Neural cell (in vitro differentiated cells): ENCODE measurements around the gene GAS7. TPM values are rescaled to one million over a fixed set of nuclear protein-coding genes. Genes with fewer than 3 reads are reported as not detected.

Experiments used
- H2AFZ ChIP-seq: fragments of 200-600, 300-800 bp; sonication (generic), shearing (Covaris generic); 2 replicates; pipeline ENCODE4 v1.6.0; 2014; ENCODE audit warnings: low read depth, mild to moderate bottlenecking, antibody characterized with exemption, low read length, moderate library complexity
- H3F3A ChIP-seq: fragments of 200-600 bp; shearing (Covaris generic); 2 replicates; pipeline ENCODE4 v1.6.1; 2016; ENCODE audit warnings: mild to moderate bottlenecking, moderate library complexity, mixed read lengths, antibody characterized with exemption, low read length; ENCODE audit not compliant: insufficient read depth, poor library complexity, severe bottlenecking
- H3K27ac ChIP-seq: fragments of 200-600, 300-800 bp; sonication (generic), shearing (Covaris generic); 2 replicates; pipeline ENCODE4 v1.5.1; 2014; ENCODE audit warnings: mild to moderate bottlenecking, low read length, moderate library complexity
- H3K27me3 ChIP-seq: fragments of 300-800, 200-600 bp; sonication (generic), shearing (Covaris generic); 2 replicates; pipeline ENCODE4 v1.6.0; 2014; ENCODE audit warnings: mild to moderate bottlenecking, low read depth, low read length, moderate library complexity; ENCODE audit not compliant: insufficient read depth
- H3K36me3 ChIP-seq: fragments of 300-800, 200-600 bp; sonication (generic), shearing (Covaris generic); 2 replicates; pipeline ENCODE4 v1.5.1; 2014; ENCODE audit warnings: mild to moderate bottlenecking, antibody characterized with exemption, low read length, moderate library complexity; ENCODE audit not compliant: insufficient read depth
- H3K4me2 ChIP-seq: fragments of 300-800, 200-600 bp; sonication (generic), shearing (Covaris generic); 2 replicates; pipeline ENCODE4 v1.6.0; 2014; ENCODE audit warnings: mild to moderate bottlenecking, low read length
- H3K4me3 ChIP-seq: fragments of 300-800, 200-600 bp; sonication (generic), shearing (Covaris generic); 2 replicates; pipeline ENCODE4 v1.5.1; 2014; ENCODE audit warnings: mild to moderate bottlenecking, low read length, moderate library complexity
- H3K79me2 ChIP-seq: fragments of 200-600 bp; shearing (Covaris generic); replicated peaks from 2 replicates; pipeline ENCODE4 v1.6.0; 2014; ENCODE audit warnings: mild to moderate bottlenecking, low read length, moderate library complexity; ENCODE audit not compliant: insufficient read depth
- H3K9ac ChIP-seq: fragments of 300-800, 200-600 bp; sonication (generic), shearing (Covaris generic); 2 replicates; pipeline ENCODE4 v1.6.1; 2016; ENCODE audit warnings: mild to moderate bottlenecking, low read length, mixed read lengths
- H3K9me2 ChIP-seq: fragments of 200-600 bp; shearing (Covaris generic); 2 replicates; pipeline ENCODE4 v1.6.1; 2016; ENCODE audit warnings: mild to moderate bottlenecking, low read length, mixed read lengths; ENCODE audit not compliant: insufficient read depth
- H3K9me3 ChIP-seq: fragments of 200-600, 300-800 bp; sonication (generic), shearing (Covaris generic); 2 replicates; pipeline ENCODE4 v1.6.1; 2016; ENCODE audit warnings: mild to moderate bottlenecking, mixed run types, low read length, moderate library complexity, mixed read lengths
- H4K20me1 ChIP-seq: fragments of 200-600 bp; shearing (Covaris generic); 2 replicates; pipeline ENCODE4 v1.6.1; 2016; ENCODE audit warnings: mild to moderate bottlenecking, mixed run types; ENCODE audit not compliant: insufficient read depth
- CTCF ChIP-seq: fragments of 450-650 bp; IDR thresholded peaks from 2 replicates; pipeline ENCODE4 v1.5.1; 2014; ENCODE audit warnings: antibody characterized with exemption, mild to moderate bottlenecking, moderate library complexity; ENCODE audit not compliant: poor library complexity, severe bottlenecking
- EP300 ChIP-seq: fragments of 450-650 bp; conservative IDR thresholded peaks from 2 replicates; pipeline ENCODE4 v1.6.1; 2014; ENCODE audit warnings: antibody characterized with exemption, mild to moderate bottlenecking, moderate library complexity; ENCODE audit not compliant: poor library complexity, severe bottlenecking
- EZH2 ChIP-seq: fragments of 200-600, 300-800 bp; shearing (Covaris generic), sonication (generic); IDR thresholded peaks from 2 replicates; pipeline ENCODE4 v1.6.1; 2014; ENCODE audit warnings: antibody characterized with exemption, low read length, borderline replicate concordance, mild to moderate bottlenecking; ENCODE audit not compliant: insufficient read depth, poor library complexity, severe bottlenecking
- MXI1 ChIP-seq: fragments of 450-650 bp; conservative IDR thresholded peaks from 2 replicates; pipeline ENCODE4 v1.6.1; 2014; ENCODE audit warnings: antibody characterized with exemption, mild to moderate bottlenecking; ENCODE audit not compliant: poor library complexity, severe bottlenecking
- POLR2AphosphoS5 ChIP-seq: IDR thresholded peaks from 2 replicates; pipeline ENCODE4 v1.6.1; 2012
- RAD21 ChIP-seq: fragments of 450-650 bp; conservative IDR thresholded peaks from 2 replicates; pipeline ENCODE4 v1.6.1; 2014; ENCODE audit warnings: antibody characterized with exemption, mild to moderate bottlenecking, moderate library complexity
- REST ChIP-seq: IDR thresholded peaks from 2 replicates; pipeline ENCODE4 v1.6.1; 2012; ENCODE audit warnings: borderline replicate concordance
- SMC3 ChIP-seq: fragments of 450-650 bp; conservative IDR thresholded peaks from 2 replicates; pipeline ENCODE4 v1.6.1; 2014; ENCODE audit warnings: antibody characterized with exemption, mild to moderate bottlenecking, moderate library complexity; ENCODE audit not compliant: poor library complexity
- TAF1 ChIP-seq: IDR thresholded peaks from 2 replicates; pipeline ENCODE4 v1.6.1; 2012; ENCODE audit warnings: low read depth
- polyA plus RNA-seq: library from polyadenylated mRNA; depleted of rRNA; stranded (reverse); fragments of >200 nt; gene quantifications from 2 replicates; pipeline ENCODE4 v1.2.3, GENCODE V29; 2014

Gene GAS7
- polyA plus RNA-seq, 1 donor from 2014 or later, result 23.6 TPM

GRCh38 chr17:10211666-10212065 is 13.3 kb upstream of the GAS7 start:
- TF ChIP-seq SMC3 (no peak), REST (no peak), MXI1 (no peak), EZH2 (no peak), TAF1 (no peak), EP300 (no peak), CTCF (no peak), POLR2AphosphoS5 (no peak), RAD21 (no peak)
- Histone ChIP-seq H3K4me2 (no peak overlapping the region), H3K4me3 (no peak overlapping the region), H3K9ac (no peak overlapping the region), H3F3A (no peaks in the 10 kb centered on the region), H3K79me2 (no peaks in the 10 kb centered on the region), H2AFZ (no peak overlapping the region), H3K9me3 (no peaks in the 10 kb centered on the region), H3K36me3 (no peaks in the 10 kb centered on the region), H4K20me1 (no peaks in the 10 kb centered on the region), H3K27ac (no peak overlapping the region), H3K9me2 (no peaks in the 10 kb centered on the region), H3K27me3 (no peaks in the 10 kb centered on the region)

GRCh38 chr17:10210151-10210574 is 11.8 kb upstream of the GAS7 start:
- no peaks in the 10 kb centered on the region for H4K20me1 ChIP-seq
- no peak overlapping the region for H3K4me2 ChIP-seq
- no peaks in the 10 kb centered on the region for H3K9me3 ChIP-seq
- H3K4me3 ChIP-seq, result no peak overlapping the region
- no peak overlapping the region for H3K27ac ChIP-seq
- H3K27me3 ChIP-seq, result no peaks in the 10 kb centered on the region
- H3K79me2 ChIP-seq, result no peaks in the 10 kb centered on the region
- no peaks in the 10 kb centered on the region for H3K36me3 ChIP-seq
- H2AFZ ChIP-seq, result no peak overlapping the region
- TF ChIP-seq CTCF, result no peak
- no peak for TF ChIP-seq REST
- no peak for TF ChIP-seq RAD21
- TF ChIP-seq MXI1, result no peak
- TF ChIP-seq EZH2, result no peak
- no peak for TF ChIP-seq SMC3
- TF ChIP-seq EP300, result no peak
- TF ChIP-seq POLR2AphosphoS5, result no peak
- TF ChIP-seq TAF1, result no peak
- H3K9me2 ChIP-seq, result no peaks in the 10 kb centered on the region
- no peaks in the 10 kb centered on the region for H3F3A ChIP-seq
- H3K9ac ChIP-seq, result no peak overlapping the region
